H9 (cell line): ENCODE measurements around the gene KCNAB3. TPM values are rescaled to one million over a fixed set of nuclear protein-coding genes. Genes with fewer than 3 reads are reported as not detected.

Experiments
- DNase-seq: peaks from one replicate; pipeline ENCODE4 v3.0.0-alpha.2; 2017
- H2AFZ ChIP-seq: one replicate; pipeline ENCODE4 v1.6.1; 2013; ENCODE audit warnings: mild to moderate bottlenecking, low read length, control low read depth, moderate library complexity
- H2AK5ac ChIP-seq: 2 replicates; pipeline ENCODE4 v1.6.1; 2013; ENCODE audit warnings: low read length, control low read depth, mixed read lengths; ENCODE audit not compliant: insufficient read length
- H2BK120ac ChIP-seq: one replicate; pipeline ENCODE4 v1.6.1; 2013; ENCODE audit warnings: low read depth, mild to moderate bottlenecking, low read length, control low read depth, inconsistent platforms; ENCODE audit not compliant: poor library complexity, severe bottlenecking
- H2BK12ac ChIP-seq: 2 replicates; pipeline ENCODE4 v1.6.1; 2013; ENCODE audit warnings: low read length, control low read depth, mixed read lengths, low read depth; ENCODE audit not compliant: insufficient read length
- H2BK15ac ChIP-seq: 2 replicates; pipeline ENCODE4 v1.6.1; 2013; ENCODE audit warnings: low read depth, low read length, control low read depth
- H2BK20ac ChIP-seq: one replicate; pipeline ENCODE4 v1.6.1; 2013; ENCODE audit warnings: low read depth, mild to moderate bottlenecking, low read length, control low read depth, inconsistent platforms; ENCODE audit not compliant: poor library complexity, severe bottlenecking
- H2BK5ac ChIP-seq: 2 replicates; pipeline ENCODE4 v1.6.1; 2013; ENCODE audit warnings: low read length, control low read depth, mixed read lengths; ENCODE audit not compliant: insufficient read length
- H3K14ac ChIP-seq: 2 replicates; pipeline ENCODE4 v1.6.1; 2013; ENCODE audit warnings: low read length, control low read depth; ENCODE audit not compliant: insufficient read depth
- H3K18ac ChIP-seq: 2 replicates; pipeline ENCODE4 v1.6.1; 2013; ENCODE audit warnings: low read depth, mild to moderate bottlenecking, mixed read lengths, low read length, control low read depth; ENCODE audit not compliant: insufficient read length
- H3K23ac ChIP-seq: 2 replicates; pipeline ENCODE4 v1.6.1; 2013; ENCODE audit warnings: low read length, control low read depth, mixed read lengths, low read depth; ENCODE audit not compliant: insufficient read length
- H3K23me2 ChIP-seq: 2 replicates; pipeline ENCODE4 v1.6.1; 2013; ENCODE audit warnings: low read depth, mild to moderate bottlenecking, mixed read lengths, low read length, control low read depth; ENCODE audit not compliant: insufficient read length, poor library complexity, severe bottlenecking
- H3K27ac ChIP-seq: 2 replicates; pipeline ENCODE4 v1.5.1; 2013; ENCODE audit warnings: low read length, control low read depth, mixed read lengths, low read depth; ENCODE audit not compliant: insufficient read length
- H3K27me3 ChIP-seq: 2 replicates; pipeline ENCODE4 v1.6.1; 2013; ENCODE audit warnings: low read length, control low read depth, inconsistent platforms; ENCODE audit not compliant: insufficient read depth
- H3K4ac ChIP-seq: 2 replicates; pipeline ENCODE4 v1.6.1; 2013; ENCODE audit warnings: low read depth, mild to moderate bottlenecking, control low read depth, inconsistent platforms, low read length, moderate library complexity
- H3K4me1 ChIP-seq: 2 replicates; pipeline ENCODE4 v1.6.1; 2013; ENCODE audit warnings: low read length, control low read depth, inconsistent platforms; ENCODE audit not compliant: insufficient read depth
- H3K4me2 ChIP-seq: 2 replicates; pipeline ENCODE4 v1.6.1; 2013; ENCODE audit warnings: low read length, control low read depth, mixed read lengths; ENCODE audit not compliant: insufficient read length, insufficient read depth
- H3K56ac ChIP-seq: 2 replicates; pipeline ENCODE4 v1.6.1; 2013; ENCODE audit warnings: low read depth, mild to moderate bottlenecking, mixed read lengths, low read length, control low read depth; ENCODE audit not compliant: insufficient read length
- H3K79me1 ChIP-seq: 2 replicates; pipeline ENCODE4 v1.6.1; 2013; ENCODE audit warnings: low read depth, mild to moderate bottlenecking, moderate library complexity, low read length, control low read depth, inconsistent platforms; ENCODE audit not compliant: insufficient read depth, poor library complexity, severe bottlenecking
- H3K79me2 ChIP-seq: 2 replicates; pipeline ENCODE4 v1.6.1; 2013; ENCODE audit warnings: low read length, control low read depth, inconsistent platforms; ENCODE audit not compliant: insufficient read depth
- H3K9ac ChIP-seq: 2 replicates; pipeline ENCODE4 v1.6.1; 2013; ENCODE audit warnings: low read length, control low read depth, mixed read lengths; ENCODE audit not compliant: insufficient read length; ENCODE audit errors: extremely low read depth
- H3K9me3 ChIP-seq: one replicate; pipeline ENCODE4 v1.6.1; 2013; ENCODE audit warnings: low read depth, low read length, inconsistent platforms; ENCODE audit not compliant: control insufficient read depth
- H3T11ph ChIP-seq: one replicate; pipeline ENCODE4 v1.6.1; 2013; ENCODE audit warnings: mild to moderate bottlenecking, low read length, control low read depth, inconsistent platforms
- H4K20me1 ChIP-seq: one replicate; pipeline ENCODE4 v1.6.1; 2013; ENCODE audit not compliant: control insufficient read depth, insufficient read length, insufficient read depth
- H4K5ac ChIP-seq: 2 replicates; pipeline ENCODE4 v1.6.1; 2013; ENCODE audit warnings: low read depth, mild to moderate bottlenecking, mixed read lengths, low read length, control low read depth; ENCODE audit not compliant: insufficient read length
- H4K8ac ChIP-seq: replicated peaks from 2 replicates; pipeline ENCODE4 v1.6.1; 2013; ENCODE audit warnings: low read length, control low read depth, mixed read lengths, low read depth; ENCODE audit not compliant: insufficient read length
- H4K91ac ChIP-seq: 2 replicates; pipeline ENCODE4 v1.6.1; 2013; ENCODE audit warnings: low read depth, mild to moderate bottlenecking, moderate library complexity, mixed read lengths, low read length, control low read depth; ENCODE audit not compliant: insufficient read length
- H3K27ac Mint-ChIP-seq, 3 experiments: 2 replicates in 2 of 3; 3 replicates in 1 of 3; pipeline ENCODE4 v1.8.0; 2020 to 2021; ENCODE audit warnings: mixed read lengths in 3 of 3, mild to moderate bottlenecking in 1 of 3, moderate library complexity in 1 of 3
- H3K27me3 Mint-ChIP-seq: 2 replicates; pipeline ENCODE4 v1.8.0; 2021; ENCODE audit warnings: low read depth, mild to moderate bottlenecking, moderate library complexity, mixed read lengths
- H3K36me3 Mint-ChIP-seq, 3 experiments: 2 replicates in 2 of 3; 3 replicates in 1 of 3; pipeline ENCODE4 v1.8.0; 2020 to 2021; ENCODE audit warnings: low read depth in 3 of 3, mixed read lengths in 3 of 3; ENCODE audit not compliant: insufficient read depth in 1 of 3
- H3K4me1 Mint-ChIP-seq, 2 experiments: 2 replicates each; pipeline ENCODE4 v1.8.0; 2020; ENCODE audit warnings: mixed read lengths in 2 of 2
- H3K4me3 Mint-ChIP-seq, 2 experiments: 2 replicates in 1 of 2; 3 replicates in 1 of 2; pipeline ENCODE4 v1.8.0; 2020 to 2021; ENCODE audit warnings: mild to moderate bottlenecking in 2 of 2, mixed read lengths in 2 of 2, moderate library complexity in 1 of 2
- H3K9me3 Mint-ChIP-seq, 2 experiments: 2 replicates in 1 of 2; 3 replicates in 1 of 2; pipeline ENCODE4 v1.8.0; 2020; ENCODE audit warnings: mild to moderate bottlenecking in 2 of 2, mixed read lengths in 2 of 2, moderate library complexity in 1 of 2
- WGBS: extraction: QIAGEN DNeasy Blood & Tissue Kit; methylation state at CpG from one replicate; pipeline ENCODE4 v1.1.7; 2013; ENCODE audit warnings: missing lambda C conversion rate, low lambda C conversion rate, mixed read lengths; ENCODE audit not compliant: insufficient read length; ENCODE audit errors: extremely low coverage; 5-methylcytosine and 5-hydroxymethylcytosine counted together
- total RNA-seq: library from RNA; stranded (reverse); gene quantifications from 2 replicates; pipeline ENCODE4 v1.2.1, GENCODE V29; 2021
- TF ChIP-seq, protein P1 (sequence below): fragments of 200-600 bp; sonication (generic); conservative IDR thresholded peaks from 3 replicates; pipeline ENCODE4 v1.8.0; 2021; ENCODE audit warnings: antibody characterized with exemption, mild to moderate bottlenecking

KCNAB3 gene
- total RNA-seq, 1 experiment from 2014 or later, result 6.4 TPM

DNA sequence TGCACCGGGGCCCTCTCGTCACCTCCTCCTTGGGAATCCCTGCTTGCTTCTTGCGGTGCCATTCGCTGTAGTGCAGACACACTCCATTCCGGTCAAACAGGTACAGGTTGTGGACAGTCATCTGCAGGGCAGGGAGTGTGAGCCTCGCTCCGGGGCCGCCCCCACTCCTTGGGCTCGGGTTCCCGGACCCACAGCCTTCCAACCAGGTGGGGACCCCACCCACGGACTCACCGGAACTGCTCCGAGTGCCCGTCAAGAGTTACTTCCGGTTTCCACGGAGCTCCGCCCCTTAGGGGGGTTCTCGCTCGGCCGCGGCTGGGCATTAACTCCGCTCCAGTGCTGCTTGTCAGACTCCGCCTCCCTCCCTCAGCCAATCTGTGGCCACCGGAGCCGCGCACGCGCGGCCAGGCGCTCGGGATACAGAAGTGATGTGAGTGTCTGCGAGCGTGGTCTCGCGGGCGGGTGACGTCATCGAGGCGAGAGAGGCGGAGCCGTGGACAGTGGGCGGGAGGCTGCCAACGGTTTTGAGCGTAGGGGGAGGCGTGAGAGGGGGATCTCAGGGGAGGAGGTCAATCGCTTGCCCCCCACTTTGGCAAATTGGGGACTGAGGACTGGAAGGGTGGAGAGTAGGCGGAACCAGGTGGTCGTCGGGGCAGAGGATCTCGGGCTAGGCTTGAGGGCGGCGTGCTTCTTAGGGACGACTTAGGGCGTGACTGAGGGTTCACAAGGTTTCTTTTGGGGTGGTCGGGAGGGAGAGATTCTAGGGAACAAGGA is 2.2 kb upstream of the KCNAB3 start, which contains the start of the genes CNTROB and TRAPPC1:
Gene CNTROB (plus strand): TSS at position 498 of the 774 bp plus-strand sequence. CDS start 874 bp downstream, outside the sequence.
Gene TRAPPC1 (minus strand): TSS at position 238 of the 774 bp plus-strand sequence. CDS start 117 bp downstream, at position 121.
- peak within 1 kb of the TSS; percentile 93 to 94 for H3K4me3 Mint-ChIP-seq
- Histone ChIP-seq H2BK20ac (no peak within 1 kb of the TSS), H3K9ac (peak within 1 kb of the TSS; percentile 40), H3K23ac (no peak within 1 kb of the TSS), H3K27ac (no peak within 1 kb of the TSS), H3K4me2 (peak within 1 kb of the TSS; percentile 96), H2AK5ac (no peak within 1 kb of the TSS), H3K79me1 (no peaks in the 10 kb centered on the region), H4K91ac (no peak within 1 kb of the TSS), H4K5ac (no peak within 1 kb of the TSS), H3T11ph (no peak within 1 kb of the TSS), H3K9me3 (no peaks in the 10 kb centered on the region), H2BK5ac (no peak within 1 kb of the TSS), H3K79me2 (no peaks in the 10 kb centered on the region), H4K20me1 (no peaks in the 10 kb centered on the region), H3K56ac (no peak within 1 kb of the TSS), H2BK15ac (no peak within 1 kb of the TSS), H2BK120ac (no peak within 1 kb of the TSS), H3K23me2 (peaks cover 14% of the 10 kb centered on the region), H4K8ac (no peak within 1 kb of the TSS), H2BK12ac (no peak within 1 kb of the TSS), H2AFZ (no peak within 1 kb of the TSS), H3K4me1 (no peaks in the 10 kb centered on the region), H3K14ac (no peak within 1 kb of the TSS), H3K4ac (no peak within 1 kb of the TSS), H3K18ac (no peak within 1 kb of the TSS), H3K27me3 (peaks cover 18% of the 10 kb centered on the region; the same call in 1 of the 2 replicates)
- peaks cover 31% of the 10 kb centered on the region for H3K27me3 Mint-ChIP-seq
- peaks cover 2 to 25% (median 21%) of the 10 kb centered on the region in 3 experiments; a peak in 5 of 7 replicates for H3K36me3 Mint-ChIP-seq
- TF ChIP-seq, protein P1, sequence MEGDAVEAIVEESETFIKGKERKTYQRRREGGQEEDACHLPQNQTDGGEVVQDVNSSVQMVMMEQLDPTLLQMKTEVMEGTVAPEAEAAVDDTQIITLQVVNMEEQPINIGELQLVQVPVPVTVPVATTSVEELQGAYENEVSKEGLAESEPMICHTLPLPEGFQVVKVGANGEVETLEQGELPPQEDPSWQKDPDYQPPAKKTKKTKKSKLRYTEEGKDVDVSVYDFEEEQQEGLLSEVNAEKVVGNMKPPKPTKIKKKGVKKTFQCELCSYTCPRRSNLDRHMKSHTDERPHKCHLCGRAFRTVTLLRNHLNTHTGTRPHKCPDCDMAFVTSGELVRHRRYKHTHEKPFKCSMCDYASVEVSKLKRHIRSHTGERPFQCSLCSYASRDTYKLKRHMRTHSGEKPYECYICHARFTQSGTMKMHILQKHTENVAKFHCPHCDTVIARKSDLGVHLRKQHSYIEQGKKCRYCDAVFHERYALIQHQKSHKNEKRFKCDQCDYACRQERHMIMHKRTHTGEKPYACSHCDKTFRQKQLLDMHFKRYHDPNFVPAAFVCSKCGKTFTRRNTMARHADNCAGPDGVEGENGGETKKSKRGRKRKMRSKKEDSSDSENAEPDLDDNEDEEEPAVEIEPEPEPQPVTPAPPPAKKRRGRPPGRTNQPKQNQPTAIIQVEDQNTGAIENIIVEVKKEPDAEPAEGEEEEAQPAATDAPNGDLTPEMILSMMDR, result no peak
- H3K27ac Mint-ChIP-seq, result peak within 1 kb of the TSS; percentile 45 to 97 (median 85); a peak in 6 of 7 replicates
- peaks cover 31 to 36% of the 10 kb centered on the region in 2 experiments for H3K4me1 Mint-ChIP-seq
- H3K9me3 Mint-ChIP-seq, result no peaks in the 10 kb centered on the region
- DNase-seq, result peak; percentile 100
- WGBS, result no CpG with 5 or more reads among the region's 55 CpGs
